ENCODE data around the gene FAM219B. TPM values are rescaled to one million over a fixed set of nuclear protein-coding genes. Genes with fewer than 3 reads are reported as not detected.

FAM219B gene
- total RNA-seq, 4 donors from 2014 or later: 32.9 to 343 (median 86.5) TPM

- Histone ChIP-seq H3K27me3 (no peaks in the 10 kb centered on the region), H3K36me3 (no peaks in the 10 kb centered on the region), H3K9me3 (no peaks in the 10 kb centered on the region), H3K4me1 (no peaks in the 10 kb centered on the region), H3K27ac (no peak overlapping the region), H3K4me3 (no peak overlapping the region)
- TF ChIP-seq, protein P1, sequence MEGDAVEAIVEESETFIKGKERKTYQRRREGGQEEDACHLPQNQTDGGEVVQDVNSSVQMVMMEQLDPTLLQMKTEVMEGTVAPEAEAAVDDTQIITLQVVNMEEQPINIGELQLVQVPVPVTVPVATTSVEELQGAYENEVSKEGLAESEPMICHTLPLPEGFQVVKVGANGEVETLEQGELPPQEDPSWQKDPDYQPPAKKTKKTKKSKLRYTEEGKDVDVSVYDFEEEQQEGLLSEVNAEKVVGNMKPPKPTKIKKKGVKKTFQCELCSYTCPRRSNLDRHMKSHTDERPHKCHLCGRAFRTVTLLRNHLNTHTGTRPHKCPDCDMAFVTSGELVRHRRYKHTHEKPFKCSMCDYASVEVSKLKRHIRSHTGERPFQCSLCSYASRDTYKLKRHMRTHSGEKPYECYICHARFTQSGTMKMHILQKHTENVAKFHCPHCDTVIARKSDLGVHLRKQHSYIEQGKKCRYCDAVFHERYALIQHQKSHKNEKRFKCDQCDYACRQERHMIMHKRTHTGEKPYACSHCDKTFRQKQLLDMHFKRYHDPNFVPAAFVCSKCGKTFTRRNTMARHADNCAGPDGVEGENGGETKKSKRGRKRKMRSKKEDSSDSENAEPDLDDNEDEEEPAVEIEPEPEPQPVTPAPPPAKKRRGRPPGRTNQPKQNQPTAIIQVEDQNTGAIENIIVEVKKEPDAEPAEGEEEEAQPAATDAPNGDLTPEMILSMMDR (IDR thresholded peaks at IDR 0.05): no peak
- no peak for TF ChIP-seq POLR2A (IDR thresholded peaks at IDR 0.05)
- intact Hi-C loops (cut with DNase I; ENCODE audit: low total_unique reads): no loop called here
- DNase-seq: no peak
Observed at GRCh38 chr15:74913041-74913440, 6.4 kb upstream of the FAM219B start.

DNA sequence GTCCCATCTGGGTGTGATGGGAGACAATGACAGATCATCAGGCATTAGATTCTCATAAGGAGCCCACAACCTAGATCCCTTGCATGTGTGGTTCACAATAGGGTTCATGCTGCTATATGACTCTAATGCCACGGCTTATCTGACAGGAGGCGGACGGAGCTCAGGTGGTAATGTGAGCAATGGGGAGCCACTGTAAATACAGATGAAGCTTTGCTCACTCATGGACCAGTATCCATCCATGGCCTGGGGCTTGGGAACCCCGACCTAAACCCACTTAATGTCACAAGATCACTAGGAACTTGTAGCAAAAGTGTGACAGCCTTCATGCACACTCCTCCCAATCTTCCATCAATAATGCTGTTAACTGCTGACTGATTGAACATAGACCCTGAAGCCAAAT lies 2.0 kb upstream of the FAM219B start:
- no peaks in the 10 kb centered on the region for H3K36me3 ChIP-seq
- H3K27ac ChIP-seq: no peak overlapping the region
- intact Hi-C loops (cut with DNase I; ENCODE audit: low total_unique reads): no loop called here
- no peaks in the 10 kb centered on the region for H3K9me3 ChIP-seq
- H3K4me1 ChIP-seq: peaks cover 9 to 10% of the 10 kb centered on the region in 2 donors
- TF ChIP-seq, protein P1 (IDR thresholded peaks at IDR 0.05): no peak
- TF ChIP-seq POLR2A (IDR thresholded peaks at IDR 0.05): no peak
- H3K4me3 ChIP-seq: no peak overlapping the region
- no peaks in the 10 kb centered on the region for H3K27me3 ChIP-seq
- no peak for DNase-seq

DNA sequence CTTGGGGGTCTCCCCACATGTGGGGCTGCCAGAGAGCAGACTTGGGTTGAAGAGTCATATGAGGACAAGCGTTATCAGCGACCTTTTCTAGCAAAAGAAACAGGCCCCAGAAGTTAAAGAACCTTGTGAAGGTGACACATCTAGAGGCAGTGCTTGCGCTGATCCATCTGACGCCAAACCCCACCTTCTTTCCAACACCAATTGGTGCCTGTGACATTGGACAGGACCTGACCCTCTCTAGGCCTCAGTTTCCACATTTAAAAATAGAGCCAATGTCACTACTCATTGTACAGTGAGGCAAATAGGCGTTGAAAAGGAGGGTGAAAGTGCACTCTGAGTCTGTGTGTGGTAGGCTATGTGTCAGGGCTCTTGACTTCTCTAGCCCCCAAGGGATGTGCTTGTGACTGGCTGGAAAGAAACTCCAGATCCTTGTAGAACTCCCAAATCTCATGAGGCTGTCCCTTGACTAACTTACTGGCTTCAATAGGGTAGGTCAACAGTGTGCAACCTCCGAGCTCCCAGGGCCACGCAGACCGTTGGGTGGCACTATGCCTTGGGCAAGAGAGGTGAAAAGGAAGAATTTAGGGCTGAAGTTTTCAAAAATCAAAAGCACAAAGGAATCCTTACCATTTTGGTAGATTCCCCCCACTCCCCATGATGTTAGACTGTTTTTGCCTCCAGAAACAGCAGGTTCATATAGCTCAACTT lies 666 bp upstream of the FAM219B start:
- no peak for TF ChIP-seq POLR2A (IDR thresholded peaks at IDR 0.05)
- TF ChIP-seq, protein P1 (IDR thresholded peaks at IDR 0.05): no peak
- Histone ChIP-seq H3K36me3 (no peaks in the 10 kb centered on the region), H3K4me1 (peaks cover 9 to 10% of the 10 kb centered on the region in 2 donors), H3K27me3 (no peaks in the 10 kb centered on the region), H3K9me3 (no peaks in the 10 kb centered on the region), H3K4me3 (peak overlapping the region; percentile 59 to 70), H3K27ac (peak overlapping the region; percentile 73 to 90)
- intact Hi-C loops (cut with DNase I; ENCODE audit: low total_unique reads): no loop called here
- DNase-seq: no peak

DNA sequence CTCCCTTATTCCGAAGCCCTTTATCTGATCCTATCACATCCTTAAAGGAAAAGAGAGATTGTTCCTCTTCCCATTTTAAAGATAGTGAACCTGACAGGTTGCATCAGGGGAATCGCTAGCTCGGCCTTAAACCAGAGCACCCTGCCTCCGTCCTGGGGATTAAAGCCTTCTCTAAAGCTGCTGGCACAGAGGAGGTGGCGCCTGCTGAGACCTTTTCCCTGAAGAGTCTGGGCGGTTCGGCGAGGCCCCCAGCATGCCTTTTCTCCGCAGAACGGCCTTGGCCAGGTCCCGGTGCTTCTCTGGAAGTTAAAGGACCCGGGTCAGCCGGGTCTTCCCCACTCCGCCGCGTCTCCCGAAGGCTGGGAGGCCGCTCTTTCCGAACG lies 593 bp downstream of the FAM219B start:
- no peaks in the 10 kb centered on the region for H3K27me3 ChIP-seq
- peaks cover 10 to 15% of the 10 kb centered on the region in 2 donors for H3K4me1 ChIP-seq
- peak overlapping the region; percentile 59 to 70 for H3K4me3 ChIP-seq
- DNase-seq: no peak
- H3K36me3 ChIP-seq: no peaks in the 10 kb centered on the region
- intact Hi-C loops (cut with DNase I; ENCODE audit: low total_unique reads): no loop called here
- peak overlapping the region; percentile 73 to 90 for H3K27ac ChIP-seq
- TF ChIP-seq, protein P1 (IDR thresholded peaks at IDR 0.05): no peak
- no peak for TF ChIP-seq POLR2A (IDR thresholded peaks at IDR 0.05)
- H3K9me3 ChIP-seq: no peaks in the 10 kb centered on the region

- intact Hi-C loops (cut with DNase I; ENCODE audit: low total_unique reads): no loop called here
- Histone ChIP-seq H3K4me3 (no peak overlapping the region), H3K36me3 (no peaks in the 10 kb centered on the region)
Observed at GRCh38 chr15:74904190-74904805, 2.4 kb downstream of the FAM219B start.

More at GRCh38 chr15:74904190-74904805, 2.4 kb downstream of the FAM219B start:
- Histone ChIP-seq H3K9me3 (no peaks in the 10 kb centered on the region), H3K27ac (no peak overlapping the region), H3K27me3 (no peaks in the 10 kb centered on the region), H3K4me1 (peaks cover 10 to 15% of the 10 kb centered on the region in 2 donors)
- no peak for DNase-seq
- TF ChIP-seq POLR2A (IDR thresholded peaks at IDR 0.05): no peak
- TF ChIP-seq, protein P1 (IDR thresholded peaks at IDR 0.05): no peak

Measured in uterus (tissue), 4 donors.